K562 (cell line): ENCODE measurements around the gene CDK4. TPM values are rescaled to one million over a fixed set of nuclear protein-coding genes. Genes with fewer than 3 reads are reported as not detected.

Experiments used
- CCNT2 ChIP-seq: IDR thresholded peaks from 2 replicates; pipeline ENCODE4 v1.6.1; 2011; ENCODE audit warnings: borderline replicate concordance, low read depth, mild to moderate bottlenecking, moderate library complexity, mixed read lengths, low read length; ENCODE audit not compliant: insufficient read length; ENCODE audit errors: extremely low read depth
- CREB5 ChIP-seq: fragments of 250-450 bp; sonication (Bioruptor Pico); IDR thresholded peaks from 2 replicates; pipeline ENCODE4 v1.5.0; 2020; ENCODE audit warnings: mild to moderate bottlenecking
- DEAF1 ChIP-seq: fragments of 450-650 bp; formaldehyde crosslinking; IDR thresholded peaks from 2 replicates; pipeline ENCODE4 v1.4.0; 2020; ENCODE audit warnings: mild to moderate bottlenecking, moderate library complexity
- EHMT2 ChIP-seq: fragments of 450-650 bp; IDR thresholded peaks from 2 replicates; pipeline ENCODE4 v1.6.1; 2018; ENCODE audit warnings: antibody characterized with exemption
- ELK1 ChIP-seq: sonication (generic); formaldehyde crosslinking; IDR thresholded peaks from 2 replicates; pipeline ENCODE4 v1.8.1; 2022; ENCODE audit warnings: missing genetic modification reagents
- ETV1 ChIP-seq: fragments of 450-650 bp; conservative IDR thresholded peaks from 2 replicates; pipeline ENCODE4 v1.6.1; 2016; ENCODE audit warnings: missing genetic modification characterization, control low read depth, low read depth, missing compliant biosample characterization
- FOXA3 ChIP-seq, 2 experiments: fragments of 450-650 bp in 1 of 2; sonication (generic) in 1 of 2; formaldehyde crosslinking; IDR thresholded peaks in 1 of 2; conservative IDR thresholded peaks in 1 of 2; 2 replicates each; pipeline versions ENCODE4 v1.4.0 to v1.8.0; 2020 to 2022; ENCODE audit warnings: mild to moderate bottlenecking in 2 of 2, missing genetic modification reagents in 1 of 2
- HSF4 ChIP-seq: fragments of 250-450 bp; sonication (Bioruptor Pico); IDR thresholded peaks from 2 replicates; pipeline ENCODE4 v2.1.2; 2022; ENCODE audit warnings: mild to moderate bottlenecking, moderate library complexity, borderline replicate concordance
- RB1 ChIP-seq: fragments of 450-650 bp; IDR thresholded peaks from 2 replicates; pipeline ENCODE4 v1.6.1; 2017; ENCODE audit warnings: low read depth, mild to moderate bottlenecking
- SETDB1 ChIP-seq: IDR thresholded peaks from one replicate; pipeline ENCODE4 v1.6.1; 2012; ENCODE audit warnings: low read length, control low read depth, inconsistent platforms
- SMARCA4 ChIP-seq: fragments of 450-650 bp; IDR thresholded peaks from 2 replicates; pipeline ENCODE4 v1.6.1; 2016
- TRIM25 ChIP-seq: fragments of 450-650 bp; IDR thresholded peaks from 2 replicates; pipeline ENCODE4 v1.7.0; 2016; ENCODE audit warnings: borderline replicate concordance
- ZBTB11 ChIP-seq, 3 experiments: fragments of 200-800 bp in 1 of 3; fragments of 250-450 bp in 1 of 3; fragments of 450-650 bp in 1 of 3; sonication (Bioruptor Pico) in 1 of 3; sonication (Bioruptor generic) in 1 of 3; formaldehyde crosslinking in 1 of 3; IDR thresholded peaks; 2 replicates each; pipeline versions ENCODE4 v1.6.1 to v1.8.0; 2016 to 2022; ENCODE audit warnings: mild to moderate bottlenecking in 2 of 3, missing genetic modification characterization in 2 of 3, missing compliant biosample characterization in 1 of 3, moderate library complexity in 1 of 3
- ZNF444 ChIP-seq: fragments of 250-450 bp; sonication (Bioruptor Pico); IDR thresholded peaks from 2 replicates; pipeline ENCODE4 v1.4.0; 2020; ENCODE audit warnings: mild to moderate bottlenecking, moderate library complexity
- ZNF584 ChIP-seq: fragments of 200-800 bp; sonication (Bioruptor generic); IDR thresholded peaks from 2 replicates; pipeline ENCODE4 v1.6.1; 2016; ENCODE audit warnings: low read depth, mild to moderate bottlenecking, missing genetic modification characterization, missing compliant biosample characterization
- ZSCAN32 ChIP-seq: fragments of 450-650 bp; formaldehyde crosslinking; IDR thresholded peaks from 2 replicates; pipeline ENCODE4 v1.4.0; 2020; ENCODE audit warnings: mild to moderate bottlenecking, moderate library complexity
- polyA plus RNA-seq, 8 experiments: library from polyadenylated mRNA; depleted of rRNA in 4 of 8; stranded (reverse) in 5 of 8; unstranded in 3 of 8; fragments of >200 nt; fragmentation: Nextera tagmentation in 2 of 8; fragmentation: Illumina TruSeq in 1 of 8; extraction: Ambion mirVana in 2 of 8; extraction: Trizol in 1 of 8; gene quantifications; 2 replicates each; pipeline versions ENCODE4 v1.2.1 to v1.2.3, GENCODE V29; 2011 to 2014; ENCODE audit warnings: inconsistent platforms in 1 of 8, missing spikeins in 1 of 8
- total RNA-seq, 7 experiments: library from RNA; depleted of rRNA in 6 of 7; stranded (reverse); fragments of >200 nt in 6 of 7; fragmentation: Illumina TruSeq in 2 of 7; extraction: Trizol in 2 of 7; gene quantifications; 2 replicates each; pipeline versions ENCODE4 v1.2.1 to v1.2.3, GENCODE V29; 2011 to 2021; ENCODE audit warnings: low replicate concordance in 1 of 7

CDK4 gene
- total and polyA plus RNA-seq, 9 of the 15 experiments (the other 6 are each of a cell fraction or from before 2014, with no cell fraction given): 37.8 to 436 (median 238) TPM

- TF ChIP-seq ELK1 (CRISPR knock-in tag) (no peak), ZNF444 (CRISPR knock-in tag) (0 out of 2 replicates have a peak, but pooled peaks have one; percentile 5), SETDB1 (no peak), ZNF584 (CRISPR knock-in tag) (peak; percentile 69; the same call in 1 of the 2 replicates), FOXA3 (CRISPR knock-in tag; conservative IDR thresholded peaks at IDR 0.05 in 1 of 2, IDR thresholded peaks at IDR 0.05 in 1 of 2) (no peak), CCNT2 (no peak), RB1 (no peak), DEAF1 (CRISPR knock-in tag) (no peak), HSF4 (CRISPR knock-in tag) (no peak), EHMT2 (no peak), ZSCAN32 (CRISPR knock-in tag) (peak; percentile 3; the same call in 1 of the 2 replicates), TRIM25 (peak; percentile 41; the same call in 1 of the 2 replicates), ZBTB11 (CRISPR knock-in tag; IDR thresholded peaks at IDR 0.05) (peak in 2 of 3 experiments; percentile 43 to 88; a peak in 3 of 6 replicates), ETV1 (tag) (peak; percentile 76), SMARCA4 (no peak), CREB5 (CRISPR knock-in tag) (no peak; the same call in 1 of the 2 replicates)
Measured at GRCh38 chr12:57744777-57745484, 7.2 kb downstream of the CDK4 start, which contains the start of gene TSPAN31 (continued).
